IPS-18a (cell line): ENCODE results near the gene APLF.
"Not testable (repeated sequence)": the region's sequence is repeated elsewhere in the genome, so short reads cannot be mapped to it uniquely, and the experiment has no call there.

ENCODE experiments used
- H3K27ac ChIP-seq: one replicate; pipeline ENCODE4 v1.5.1; 2013; ENCODE audit warnings: low read length
- H3K27me3 ChIP-seq: one replicate; pipeline ENCODE4 v1.6.1; 2013; ENCODE audit warnings: mild to moderate bottlenecking, low read length; ENCODE audit not compliant: control insufficient read depth, insufficient read depth
- H3K36me3 ChIP-seq: one replicate; pipeline ENCODE4 v1.6.1; 2013; ENCODE audit warnings: low read depth, low read length; ENCODE audit not compliant: control insufficient read depth
- H3K4me1 ChIP-seq: one replicate; pipeline ENCODE4 v1.6.1; 2013; ENCODE audit warnings: low read depth, low read length; ENCODE audit not compliant: control insufficient read depth
- H3K4me3 ChIP-seq: one replicate; pipeline ENCODE4 v1.5.1; 2013; ENCODE audit warnings: low read length
- H3K9ac ChIP-seq: one replicate; pipeline ENCODE4 v1.6.1; 2013; ENCODE audit warnings: mild to moderate bottlenecking, low read length, moderate library complexity
- H3K9me3 ChIP-seq: one replicate; pipeline ENCODE4 v1.6.1; 2013; ENCODE audit warnings: low read depth, low read length; ENCODE audit not compliant: control insufficient read depth

Gene APLF

DNA sequence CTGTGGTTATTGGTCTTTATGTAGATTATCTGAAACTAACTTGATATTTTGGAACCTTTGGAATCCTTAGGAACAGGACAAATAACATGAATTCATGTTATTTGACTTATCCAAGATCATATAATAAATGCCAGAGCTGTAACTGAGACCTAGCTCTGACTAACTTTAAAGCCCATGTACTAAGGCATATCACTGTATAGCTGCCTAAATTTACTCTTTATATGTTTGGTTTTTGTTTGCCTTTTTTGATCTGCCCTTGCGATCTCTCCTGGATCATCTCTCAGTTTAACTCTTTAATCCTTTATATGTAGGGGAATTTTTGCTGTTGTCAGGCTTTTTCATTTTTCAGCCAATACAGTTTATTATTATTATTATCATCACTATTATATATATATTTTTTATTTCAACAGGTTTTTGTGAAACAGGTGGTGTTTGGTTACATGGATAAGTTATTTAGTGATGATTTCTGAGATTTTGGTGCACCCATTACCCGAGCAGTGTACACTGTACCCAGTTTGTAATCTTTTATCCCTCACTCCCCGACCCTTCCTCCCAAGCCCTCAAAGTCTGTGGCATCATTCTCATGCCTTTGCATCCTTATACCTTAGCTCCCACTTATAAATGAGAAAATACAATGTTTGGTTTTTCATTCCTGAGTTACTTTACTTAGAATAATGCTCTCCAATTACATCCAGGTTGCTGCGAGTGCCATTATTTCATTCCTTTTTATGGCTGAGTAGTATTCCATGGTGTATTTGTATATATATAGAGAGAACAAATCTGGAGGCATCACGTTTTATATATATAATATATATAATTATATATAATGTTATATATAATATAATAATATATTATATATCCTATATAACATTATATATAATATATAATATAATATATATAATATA, 48.9 kb downstream of the APLF start:
- no peak overlapping the region for H3K27ac ChIP-seq

DNA sequence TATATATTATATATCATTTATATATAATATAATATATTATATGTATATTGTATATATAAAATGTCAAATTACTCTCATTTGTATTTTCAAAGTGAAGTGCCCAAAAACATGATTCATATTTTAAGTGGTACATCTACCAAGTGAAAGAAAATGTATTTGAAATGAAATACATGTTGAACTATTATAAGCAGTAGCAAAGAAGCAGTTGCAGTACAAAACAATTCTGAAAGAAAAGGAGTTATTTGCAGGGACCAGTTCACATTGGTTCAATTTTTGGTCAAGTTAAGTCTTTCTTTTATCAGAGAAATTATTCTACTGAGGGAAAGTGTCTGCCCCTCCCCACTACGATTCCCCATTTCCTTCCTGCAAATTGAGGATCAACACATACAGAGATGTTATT, 51.9 kb downstream of the APLF start:
- Histone ChIP-seq H3K27ac (no peak overlapping the region), H3K36me3 (no peaks in the 10 kb centered on the region), H3K4me1 (no peaks in the 10 kb centered on the region)

More for the DNA sequence above, 48.9 kb downstream of the APLF start:
- Histone ChIP-seq H3K4me1 (no peaks in the 10 kb centered on the region), H3K9ac (no peak overlapping the region), H3K4me3 (no peak overlapping the region), H3K27me3 (no peaks in the 10 kb centered on the region), H3K9me3 (no peaks in the 10 kb centered on the region), H3K36me3 (no peaks in the 10 kb centered on the region)

DNA sequence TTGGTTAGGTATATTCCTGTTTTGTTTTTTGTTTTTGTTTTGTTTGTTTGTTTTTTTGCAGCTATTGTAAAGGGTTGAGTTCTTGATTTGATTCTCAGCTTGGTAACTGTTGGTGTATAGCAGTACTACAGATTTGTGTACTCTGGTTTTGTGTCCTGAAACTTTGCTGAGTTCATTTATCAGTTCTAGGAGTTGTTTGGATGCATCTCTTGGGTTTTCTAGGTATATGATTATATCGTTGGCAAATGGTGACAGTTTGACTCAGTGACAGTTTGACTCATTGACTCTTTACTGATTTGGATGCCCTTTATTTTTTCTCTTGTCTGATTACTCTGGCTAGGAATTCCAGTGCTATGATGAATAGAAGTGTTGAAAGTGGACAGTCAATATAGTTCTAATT, 53.7 kb downstream of the APLF start:
- H3K27me3 ChIP-seq: no peaks in the 10 kb centered on the region
- H3K9me3 ChIP-seq: no peaks in the 10 kb centered on the region
- no peak overlapping the region for H3K27ac ChIP-seq
- H3K4me3 ChIP-seq: no peak overlapping the region
- no peak overlapping the region for H3K9ac ChIP-seq
- H3K4me1 ChIP-seq: no peaks in the 10 kb centered on the region
- H3K36me3 ChIP-seq: no peaks in the 10 kb centered on the region

More for the DNA sequence above, 51.9 kb downstream of the APLF start:
- Histone ChIP-seq H3K9me3 (no peaks in the 10 kb centered on the region), H3K9ac (no peak overlapping the region), H3K27me3 (no peaks in the 10 kb centered on the region), H3K4me3 (no peak overlapping the region)

GRCh38 chr2:68526943-68527342, 59.6 kb downstream of the APLF start:
- not testable (repeated sequence) for H3K36me3 ChIP-seq, H3K27me3 ChIP-seq, H3K4me1 ChIP-seq, H3K27ac ChIP-seq, H3K9ac ChIP-seq, H3K9me3 ChIP-seq, H3K4me3 ChIP-seq

DNA sequence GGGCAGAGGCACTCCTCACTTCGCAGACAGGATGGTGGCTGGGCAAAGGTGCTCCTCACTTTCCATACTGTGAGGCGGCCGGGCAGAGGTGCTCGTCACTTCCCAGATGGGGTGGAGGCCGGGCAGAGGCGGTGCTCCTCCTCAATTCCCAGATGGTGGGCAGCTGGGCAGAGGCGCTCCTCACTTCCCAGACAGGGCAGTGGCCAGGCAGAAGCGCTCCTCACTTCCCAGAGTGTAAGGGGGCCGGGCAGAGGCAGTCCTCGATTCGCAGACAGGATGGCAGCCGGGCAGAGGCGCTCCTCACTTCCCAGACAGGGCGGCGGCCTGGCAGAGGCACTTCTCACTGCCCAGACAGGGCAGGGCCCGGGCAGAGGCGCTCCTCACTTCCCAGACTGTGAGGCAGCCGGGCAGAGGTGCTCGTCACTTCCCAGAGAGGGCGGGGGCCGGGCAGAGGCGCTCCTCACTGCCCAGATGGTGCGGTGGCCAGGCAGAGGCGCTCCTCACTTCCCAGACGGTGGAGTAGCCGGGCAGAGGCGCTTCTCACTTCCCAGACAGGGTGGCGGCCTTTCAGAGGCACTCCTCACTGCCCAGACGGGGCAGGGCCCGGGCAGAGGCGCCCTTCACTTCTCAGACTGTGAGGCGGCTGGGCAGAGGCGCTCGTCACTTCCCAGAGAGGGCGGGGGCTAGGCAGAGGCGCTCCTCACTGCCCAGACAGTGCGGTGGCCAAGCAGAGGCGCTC, 60.1 kb downstream of the APLF start:
- not testable (repeated sequence) for H3K4me1 ChIP-seq, H3K27ac ChIP-seq, H3K9ac ChIP-seq, H3K9me3 ChIP-seq, H3K36me3 ChIP-seq, H3K4me3 ChIP-seq, H3K27me3 ChIP-seq

GRCh38 chr2:68529156-68529555, 61.8 kb downstream of the APLF start:
- H3K27ac ChIP-seq, H3K4me1 ChIP-seq, H3K27me3 ChIP-seq, H3K36me3 ChIP-seq, H3K9ac ChIP-seq, H3K4me3 ChIP-seq, H3K9me3 ChIP-seq: not testable (repeated sequence)

DNA sequence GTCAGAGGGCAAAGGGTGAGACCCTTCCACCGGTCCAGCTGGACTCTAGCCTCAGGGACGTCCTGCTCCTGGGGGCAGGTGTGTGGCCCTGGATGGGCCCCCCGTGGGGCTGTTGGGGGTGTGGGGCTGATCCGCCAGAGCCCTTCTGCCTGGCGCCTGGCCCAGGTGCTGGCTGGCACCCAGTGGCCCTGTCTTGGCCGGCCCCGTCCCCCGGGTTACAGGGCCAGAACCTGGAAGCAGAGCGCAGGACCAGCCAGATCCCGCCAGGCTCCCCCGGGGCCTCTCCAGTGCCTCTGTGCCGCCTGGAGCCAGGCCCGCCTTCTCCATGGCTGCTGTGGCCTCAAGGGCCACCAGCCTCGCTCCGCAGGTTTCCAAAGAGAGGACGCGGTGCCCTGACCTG, 62.3 kb downstream of the APLF start:
- not testable (repeated sequence) for H3K4me1 ChIP-seq, H3K9me3 ChIP-seq, H3K27ac ChIP-seq, H3K36me3 ChIP-seq, H3K27me3 ChIP-seq, H3K9ac ChIP-seq, H3K4me3 ChIP-seq

DNA sequence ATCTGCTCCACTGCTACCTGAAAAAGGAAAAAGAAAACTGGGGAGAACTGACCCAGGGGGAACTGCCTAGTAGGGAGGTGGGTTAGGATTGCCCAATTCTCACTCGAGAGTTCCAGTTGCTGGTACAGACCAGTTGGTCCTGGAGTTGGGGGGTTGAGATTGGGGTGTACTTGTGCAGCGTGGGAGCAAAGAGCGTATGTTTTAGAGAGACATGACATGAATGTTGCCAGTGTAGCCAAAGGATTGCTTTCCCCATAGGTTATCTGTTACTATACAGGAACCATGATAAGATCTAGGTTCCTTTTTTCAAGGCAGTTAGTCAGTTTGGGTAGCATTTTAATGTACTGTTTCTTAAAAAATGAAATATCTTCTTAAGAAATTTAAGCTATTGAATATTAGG, 68.6 kb downstream of the APLF start:
- H3K4me3 ChIP-seq: no peak overlapping the region
- no peaks in the 10 kb centered on the region for H3K36me3 ChIP-seq
- no peaks in the 10 kb centered on the region for H3K9me3 ChIP-seq
- no peaks in the 10 kb centered on the region for H3K27me3 ChIP-seq
- H3K4me1 ChIP-seq: no peaks in the 10 kb centered on the region
- no peak overlapping the region for H3K9ac ChIP-seq
- H3K27ac ChIP-seq: no peak overlapping the region

DNA sequence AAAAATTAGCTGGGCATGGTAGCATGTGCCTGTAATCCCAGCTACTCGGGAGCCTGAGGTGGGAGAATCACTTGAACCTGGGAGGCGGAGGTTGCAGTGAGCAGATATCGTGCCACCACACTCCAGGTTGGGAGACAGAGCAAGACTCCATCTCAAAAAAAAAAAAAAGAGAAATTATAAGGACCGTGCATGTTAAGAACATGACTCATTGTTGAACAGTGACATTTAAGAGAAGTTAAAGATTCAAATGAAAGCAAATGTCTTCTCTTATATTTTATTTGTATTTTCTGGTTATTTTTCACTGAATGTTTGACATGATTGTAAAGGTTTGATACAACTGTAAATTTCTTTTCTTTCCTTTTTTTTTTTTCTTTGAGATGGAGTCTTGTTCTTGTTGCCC, 69.6 kb downstream of the APLF start:
- Histone ChIP-seq H3K36me3 (no peaks in the 10 kb centered on the region), H3K27ac (no peak overlapping the region), H3K4me1 (no peaks in the 10 kb centered on the region), H3K9ac (no peak overlapping the region), H3K27me3 (no peaks in the 10 kb centered on the region), H3K9me3 (no peaks in the 10 kb centered on the region), H3K4me3 (no peak overlapping the region)

DNA sequence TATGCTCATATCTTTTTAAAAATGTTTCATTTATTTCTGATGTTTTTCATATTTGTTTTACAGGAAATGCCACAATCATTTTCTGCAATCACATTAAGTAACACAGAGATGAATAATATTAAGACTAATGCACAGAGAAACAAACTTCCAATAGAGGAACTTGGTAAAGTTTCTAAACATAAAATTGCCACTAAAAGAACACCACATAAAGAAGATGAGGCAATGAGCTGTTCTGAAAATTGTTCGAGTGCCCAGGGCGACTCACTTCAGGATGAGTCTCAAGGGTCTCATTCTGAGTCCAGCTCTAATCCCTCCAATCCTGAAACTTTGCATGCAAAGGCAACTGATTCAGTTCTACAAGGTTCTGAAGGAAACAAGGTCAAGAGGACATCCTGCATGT, 70.4 kb downstream of the APLF start:
- H3K36me3 ChIP-seq: no peaks in the 10 kb centered on the region
- no peaks in the 10 kb centered on the region for H3K4me1 ChIP-seq
- H3K4me3 ChIP-seq: no peak overlapping the region
- H3K9me3 ChIP-seq: no peaks in the 10 kb centered on the region
- H3K9ac ChIP-seq: no peak overlapping the region
- no peak overlapping the region for H3K27ac ChIP-seq
- no peaks in the 10 kb centered on the region for H3K27me3 ChIP-seq

DNA sequence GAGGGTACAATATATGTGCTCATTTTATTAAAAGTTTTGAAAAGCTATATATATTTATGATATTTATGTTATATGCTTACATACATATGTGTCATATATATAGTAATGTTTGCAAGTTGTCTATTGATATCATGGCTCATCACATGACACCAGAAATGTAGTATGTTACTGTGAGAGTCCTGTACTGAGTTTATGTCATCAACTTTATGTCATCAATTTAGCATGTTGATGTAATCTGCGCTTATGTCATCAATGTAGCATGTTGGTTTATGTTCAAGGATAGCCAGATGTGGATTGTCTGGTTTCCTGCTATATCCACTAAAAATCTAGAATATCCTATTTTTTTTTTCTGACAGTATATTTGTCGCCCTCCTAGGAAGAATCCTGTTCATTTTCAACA, 77.4 kb downstream of the APLF start:
- Histone ChIP-seq H3K9me3 (no peaks in the 10 kb centered on the region), H3K9ac (no peak overlapping the region), H3K27me3 (no peaks in the 10 kb centered on the region), H3K36me3 (no peaks in the 10 kb centered on the region), H3K27ac (no peak overlapping the region), H3K4me1 (no peaks in the 10 kb centered on the region), H3K4me3 (no peak overlapping the region)

DNA sequence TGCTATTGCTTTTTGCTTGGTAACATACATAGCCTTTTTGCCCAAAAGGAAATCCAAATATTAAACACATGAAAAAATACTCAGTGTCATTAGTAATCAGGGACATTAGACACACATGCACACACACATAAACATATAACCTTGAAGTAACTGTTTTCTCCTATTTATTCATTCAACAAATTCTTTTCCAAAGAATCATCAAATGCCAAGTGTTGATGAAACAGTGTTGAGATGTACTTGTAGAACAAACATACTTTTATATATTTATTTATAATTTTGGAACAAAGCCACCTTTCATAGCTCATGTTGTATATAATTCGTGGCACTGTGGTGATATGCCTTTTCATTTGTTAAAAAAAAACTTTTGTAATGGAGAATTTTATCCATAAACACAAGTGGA, 81.0 kb downstream of the APLF start:
- Histone ChIP-seq H3K9me3 (no peaks in the 10 kb centered on the region), H3K4me3 (no peak overlapping the region), H3K27ac (no peak overlapping the region), H3K27me3 (no peaks in the 10 kb centered on the region), H3K4me1 (no peaks in the 10 kb centered on the region), H3K9ac (no peak overlapping the region), H3K36me3 (no peaks in the 10 kb centered on the region)
